OCI-LY3 (cell line): ENCODE results near the gene SSBP4.

Source experiments
- EZH2phosphoT487 ChIP-seq: fragments of 200-600 bp; shearing (Covaris generic); IDR thresholded peaks from 2 replicates; pipeline ENCODE4 v1.6.1; 2018; ENCODE audit warnings: antibody characterized with exemption, mixed run types, low read depth
- TF ChIP-seq, protein P1 (sequence below): fragments of 200-600, 300-600 bp; sonication (generic); IDR thresholded peaks from 2 replicates; pipeline ENCODE4 v1.5.1; 2014; ENCODE audit warnings: antibody characterized with exemption, low read length, low read depth

DNA sequence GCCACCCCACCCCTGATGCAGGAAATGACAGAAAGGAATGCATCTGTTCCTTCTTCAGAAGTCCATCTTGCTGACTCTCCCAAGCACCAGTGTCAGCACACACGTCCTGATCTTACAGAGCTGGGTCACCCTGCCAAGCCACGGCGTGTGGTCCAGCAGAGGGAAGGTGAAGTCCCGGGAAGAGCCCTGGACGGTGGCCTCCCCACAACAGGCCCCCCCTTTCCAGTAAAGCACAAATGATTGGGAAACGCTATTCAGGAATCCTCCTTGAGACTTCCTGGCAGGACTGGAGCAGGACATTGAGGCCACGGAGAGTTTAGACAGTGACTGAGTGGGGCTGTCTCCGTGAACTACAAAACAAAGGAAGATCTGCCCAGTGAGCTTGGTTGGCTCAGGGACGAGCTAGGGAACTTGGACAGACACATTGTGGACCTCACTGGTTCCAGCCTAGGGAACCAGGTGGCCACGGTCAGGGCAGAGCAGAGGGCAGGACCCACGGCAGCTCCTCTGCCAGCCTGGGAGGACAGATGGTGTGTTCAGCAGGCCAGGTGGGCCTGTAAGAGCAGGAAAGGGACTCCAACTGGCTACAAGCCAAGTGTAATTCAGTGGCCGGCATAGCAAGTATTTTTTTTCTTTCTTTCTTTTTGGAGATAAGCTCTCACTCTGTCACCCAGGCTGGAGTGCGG, 61.0 kb downstream of the SSBP4 start:
- TF ChIP-seq, protein P1, sequence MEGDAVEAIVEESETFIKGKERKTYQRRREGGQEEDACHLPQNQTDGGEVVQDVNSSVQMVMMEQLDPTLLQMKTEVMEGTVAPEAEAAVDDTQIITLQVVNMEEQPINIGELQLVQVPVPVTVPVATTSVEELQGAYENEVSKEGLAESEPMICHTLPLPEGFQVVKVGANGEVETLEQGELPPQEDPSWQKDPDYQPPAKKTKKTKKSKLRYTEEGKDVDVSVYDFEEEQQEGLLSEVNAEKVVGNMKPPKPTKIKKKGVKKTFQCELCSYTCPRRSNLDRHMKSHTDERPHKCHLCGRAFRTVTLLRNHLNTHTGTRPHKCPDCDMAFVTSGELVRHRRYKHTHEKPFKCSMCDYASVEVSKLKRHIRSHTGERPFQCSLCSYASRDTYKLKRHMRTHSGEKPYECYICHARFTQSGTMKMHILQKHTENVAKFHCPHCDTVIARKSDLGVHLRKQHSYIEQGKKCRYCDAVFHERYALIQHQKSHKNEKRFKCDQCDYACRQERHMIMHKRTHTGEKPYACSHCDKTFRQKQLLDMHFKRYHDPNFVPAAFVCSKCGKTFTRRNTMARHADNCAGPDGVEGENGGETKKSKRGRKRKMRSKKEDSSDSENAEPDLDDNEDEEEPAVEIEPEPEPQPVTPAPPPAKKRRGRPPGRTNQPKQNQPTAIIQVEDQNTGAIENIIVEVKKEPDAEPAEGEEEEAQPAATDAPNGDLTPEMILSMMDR = no peak
- no peak for TF ChIP-seq EZH2phosphoT487
